Hematopoietic multipotent progenitor cell (in vitro differentiated cells): Measurements from ENCODE around the gene ANKH. TPM values are rescaled to one million over a fixed set of nuclear protein-coding genes. Genes with fewer than 3 reads are reported as not detected.
A peak's percentile ranks its signal among the peaks of the same experiment; 100 is the strongest.
"Not testable (repeated sequence)": the region's sequence is repeated elsewhere in the genome, so short reads cannot be mapped to it uniquely, and the experiment has no call there.

ENCODE experiments used
- DNase-seq, 3 donors: peaks; one replicate each; pipeline ENCODE4 v3.0.0-alpha.2; 2011 to 2015; ENCODE audit warnings: low read depth in 2 of 3, low spot score in 2 of 3
- total RNA-seq: library from RNA; depleted of rRNA; stranded (reverse); fragments of >200 nt; gene quantifications from one replicate; pipeline ENCODE4 v1.2.3, GENCODE V29; 2012

The ANKH gene
- total RNA-seq, 1 donor, result 14.0 TPM

GRCh38 chr5:14797385-14797784, 74.2 kb downstream of the ANKH start:
- not testable (repeated sequence) for DNase-seq

- peak in 2 of 3 donors; percentile 9 to 56 for DNase-seq
Observed at GRCh38 chr5:14794583-14795230, 76.9 kb downstream of the ANKH start.

- no peak for DNase-seq
Observed at GRCh38 chr5:14793851-14794250, 77.7 kb downstream of the ANKH start.

- no peak for DNase-seq
Observed at GRCh38 chr5:14790911-14791310, 80.7 kb downstream of the ANKH start.

- DNase-seq, result peak in 1 of 3 donors; percentile 43
Observed at GRCh38 chr5:14790220-14790619, 81.4 kb downstream of the ANKH start.

- DNase-seq, result no peak
Observed at GRCh38 chr5:14787801-14788579, 83.6 kb downstream of the ANKH start.

GRCh38 chr5:14783691-14784090, 87.9 kb downstream of the ANKH start:
- DNase-seq, result no peak

GRCh38 chr5:14782591-14782990, 89.0 kb downstream of the ANKH start:
- no peak for DNase-seq

GRCh38 chr5:14781106-14781505, 90.5 kb downstream of the ANKH start:
- no peak for DNase-seq

GRCh38 chr5:14779975-14780374, 91.6 kb downstream of the ANKH start:
- DNase-seq, result no peak

- DNase-seq, result no peak
Observed at GRCh38 chr5:14778792-14779070, 92.8 kb downstream of the ANKH start.

- no peak for DNase-seq
Observed at GRCh38 chr5:14777932-14778791, 93.4 kb downstream of the ANKH start.

- DNase-seq, result no peak
Observed at GRCh38 chr5:14777187-14777586, 94.4 kb downstream of the ANKH start.

- DNase-seq, result no peak
Observed at GRCh38 chr5:14776602-14777001, 95.0 kb downstream of the ANKH start.

GRCh38 chr5:14775857-14776256, 95.7 kb downstream of the ANKH start:
- no peak for DNase-seq

- no peak for DNase-seq
Observed at GRCh38 chr5:14773588-14773987, 98.0 kb downstream of the ANKH start.

- no peak for DNase-seq
Observed at GRCh38 chr5:14771972-14772371, 99.6 kb downstream of the ANKH start.

GRCh38 chr5:14771189-14771588, 100.4 kb downstream of the ANKH start:
- DNase-seq, result no peak

GRCh38 chr5:14768508-14769365, 102.8 kb downstream of the ANKH start:
- DNase-seq, result no peak

GRCh38 chr5:14767735-14768507, 103.7 kb downstream of the ANKH start:
- peak in 1 of 3 donors; percentile 4 for DNase-seq
